Skin epidermis (tissue), 12 donors: ENCODE measurements around the gene PNPLA2.

Source experiments
- H3K27ac ChIP-seq, 21 experiments: fragments of 200-600 bp; sonication (generic) in 11 of 21; one replicate each; pipeline ENCODE4 v1.5.0; 2020; ENCODE audit warnings: mild to moderate bottlenecking in 3 of 21, inconsistent platforms in 2 of 21, moderate library complexity in 2 of 21
- H3K4me3 ChIP-seq, 7 experiments: fragments of 200-600 bp; sonication (generic) in 2 of 7; one replicate each; pipeline ENCODE4 v1.5.0; 2020; ENCODE audit warnings: inconsistent platforms in 2 of 7, mild to moderate bottlenecking in 2 of 7, moderate library complexity in 1 of 7

The PNPLA2 gene

GRCh38 chr11:818396-819128 is at the start of gene PNPLA2:
TSS of gene PNPLA2 (plus strand) at chr11:818914. CDS start at chr11:819719, 805 bp downstream.
- Histone ChIP-seq H3K4me3 (peak within 1 kb of the TSS; percentile 60 to 99 (median 87)), H3K27ac (peak within 1 kb of the TSS; percentile 65 to 98 (median 94))

- Histone ChIP-seq H3K4me3 (no peak overlapping the region), H3K27ac (no peak overlapping the region)
Measured at GRCh38 chr11:769887-770641, 48.6 kb upstream of the PNPLA2 start.

GRCh38 chr11:770642-771616 is 47.8 kb upstream of the PNPLA2 start:
- Histone ChIP-seq H3K4me3 (no peak overlapping the region), H3K27ac (no peak overlapping the region)

GRCh38 chr11:771617-772204 is 47.0 kb upstream of the PNPLA2 start:
- Histone ChIP-seq H3K27ac (no peak overlapping the region), H3K4me3 (no peak overlapping the region)

GRCh38 chr11:772429-773390 is 46.0 kb upstream of the PNPLA2 start:
- Histone ChIP-seq H3K4me3 (no peak overlapping the region), H3K27ac (no peak overlapping the region)

GRCh38 chr11:773425-773824 is 45.3 kb upstream of the PNPLA2 start:
- H3K4me3 ChIP-seq = no peak overlapping the region
- H3K27ac ChIP-seq = no peak overlapping the region

GRCh38 chr11:773830-774229 is 44.9 kb upstream of the PNPLA2 start:
- H3K4me3 ChIP-seq = no peak overlapping the region
- H3K27ac ChIP-seq = no peak overlapping the region

- Histone ChIP-seq H3K4me3 (no peak overlapping the region), H3K27ac (peak overlapping the region in 2 of 21 experiments; percentile 24 to 58)
Measured at GRCh38 chr11:774873-775592, 43.7 kb upstream of the PNPLA2 start.

- Histone ChIP-seq H3K4me3 (peak overlapping the region; percentile 57 to 91 (median 88)), H3K27ac (peak overlapping the region in 18 of 21 experiments; percentile 78 to 97 (median 94))
Measured at GRCh38 chr11:776263-776560, 42.5 kb upstream of the PNPLA2 start.

GRCh38 chr11:776561-777287 is 42.0 kb upstream of the PNPLA2 start:
- peak overlapping the region; percentile 74 to 97 (median 93) for H3K27ac ChIP-seq
- peak overlapping the region; percentile 57 to 91 (median 88) for H3K4me3 ChIP-seq

GRCh38 chr11:777288-778255 is 41.1 kb upstream of the PNPLA2 start, which contains the start of gene GATD1:
TSS of gene GATD1 (minus strand) at chr11:777487. CDS start at chr11:777462, 25 bp downstream.
- H3K4me3 ChIP-seq = peak within 1 kb of the TSS; percentile 57 to 91 (median 88)
- H3K27ac ChIP-seq = peak within 1 kb of the TSS; percentile 74 to 97 (median 93)

- Histone ChIP-seq H3K4me3 (no peak overlapping the region), H3K27ac (peak overlapping the region in 1 of 21 experiments; percentile 6)
Measured at GRCh38 chr11:778976-779954, 39.4 kb upstream of the PNPLA2 start.

GRCh38 chr11:779955-780532 is 38.7 kb upstream of the PNPLA2 start:
- H3K4me3 ChIP-seq = no peak overlapping the region
- H3K27ac ChIP-seq = no peak overlapping the region
